SK-N-MC (cell line): ENCODE measurements around the gene CDK9.

ENCODE experiments used
- EZH2 ChIP-seq: fragments of 200-600 bp; sonication (generic); IDR thresholded peaks from one replicate; pipeline ENCODE4 v1.6.1; 2017; ENCODE audit warnings: antibody characterized with exemption
- POLR2AphosphoS5 ChIP-seq: IDR thresholded peaks from 2 replicates; pipeline ENCODE4 v1.6.1; 2012; ENCODE audit warnings: mild to moderate bottlenecking, low read depth, low read length, borderline replicate concordance

DNA sequence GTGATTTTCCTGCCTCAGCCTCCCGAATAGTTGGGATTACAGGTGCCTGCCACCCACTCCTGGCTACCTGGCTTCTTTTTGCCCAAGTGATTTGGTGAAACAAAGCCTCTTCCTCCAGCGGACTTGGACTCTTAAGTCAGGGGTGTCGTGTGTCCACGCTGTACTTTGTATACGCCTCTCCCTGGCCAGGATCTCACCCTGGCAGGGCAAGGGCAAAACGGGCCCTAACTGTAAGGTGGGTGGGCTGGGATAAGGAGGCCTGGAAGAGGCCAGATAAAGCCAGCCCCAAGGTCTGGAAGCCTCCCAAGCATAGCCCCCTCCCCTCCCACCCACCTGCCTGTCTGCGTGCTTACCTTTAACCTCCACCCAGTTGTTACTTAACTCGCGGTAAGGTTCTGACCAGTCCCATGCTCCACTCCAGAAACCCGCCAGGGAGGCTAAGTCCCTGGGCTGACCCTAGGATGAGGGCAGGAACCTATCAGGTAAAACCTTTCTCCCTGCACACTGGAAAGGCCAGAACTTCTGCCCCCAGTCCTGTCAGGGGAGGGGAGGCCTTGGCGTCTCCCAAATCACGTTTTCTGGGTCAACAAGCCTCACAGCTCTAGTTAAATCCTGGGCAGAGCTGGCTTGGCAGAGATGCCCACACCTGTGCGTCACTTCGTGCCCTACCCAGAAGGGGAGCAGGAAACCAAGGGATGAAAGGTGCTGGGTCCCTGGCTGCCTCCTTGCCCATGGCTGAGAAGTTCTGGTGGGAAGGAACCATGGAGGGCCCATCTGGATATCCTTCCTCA, 8.4 kb downstream of the CDK9 start:
- TF ChIP-seq EZH2 (no peak), POLR2AphosphoS5 (peak; percentile 32; the same call in 1 of the 2 replicates)
